Sigmoid colon (tissue), 7 donors: ENCODE measurements around the gene PCSK1N. TPM values are rescaled to one million over a fixed set of nuclear protein-coding genes. Genes with fewer than 3 reads are reported as not detected.

Source experiments
- DNase-seq: peaks from one replicate; pipeline ENCODE4 v3.0.0-alpha.2; 2019
- H3K27ac ChIP-seq, 4 donors: fragments of 200-600 bp; sonication (generic); one replicate each; pipeline ENCODE4 v1.5.1; 2016 to 2019; ENCODE audit warnings: mild to moderate bottlenecking in 1 of 4
- H3K27me3 ChIP-seq, 3 donors: fragments of 200-600 bp; sonication (generic); one replicate each; pipeline ENCODE4 v1.5.1; 2019; ENCODE audit warnings: mild to moderate bottlenecking in 1 of 3
- H3K36me3 ChIP-seq, 4 donors: fragments of 200-600 bp; sonication (generic); one replicate each; pipeline ENCODE4 v1.5.1; 2016 to 2019
- H3K4me1 ChIP-seq, 4 donors: fragments of 200-600 bp; sonication (generic); one replicate each; pipeline ENCODE4 v1.5.1; 2017 to 2019
- H3K4me3 ChIP-seq, 4 donors: fragments of 200-600 bp; sonication (generic); one replicate each; pipeline ENCODE4 v1.5.1; 2017 to 2019; ENCODE audit warnings: mild to moderate bottlenecking in 2 of 4, moderate library complexity in 1 of 4
- H3K9me3 ChIP-seq, 4 donors: fragments of 200-600 bp in 3 of 4; sonication (generic) in 3 of 4; one replicate each; pipeline versions ENCODE4 v1.5.1 to v1.6.1; 2013 to 2019
- CTCF ChIP-seq, 4 experiments: fragments of 450-650 bp in 3 of 4; fragments of 200-600 bp in 1 of 4; IDR thresholded peaks; one replicate each; pipeline ENCODE4 v1.5.1; 2016 to 2019; ENCODE audit warnings: antibody characterized with exemption in 4 of 4, mild to moderate bottlenecking in 3 of 4, moderate library complexity in 2 of 4
- EP300 ChIP-seq, 4 donors: sonication (generic); formaldehyde crosslinking; IDR thresholded peaks; one replicate each; pipeline ENCODE4 v1.6.1; 2017; ENCODE audit warnings: antibody characterized with exemption in 4 of 4
- POLR2A ChIP-seq, 2 donors: fragments of 450-650 bp; IDR thresholded peaks; one replicate each; pipeline ENCODE4 v1.6.1; 2016; ENCODE audit warnings: antibody characterized with exemption in 2 of 2, mild to moderate bottlenecking in 2 of 2, moderate library complexity in 2 of 2
- POLR2AphosphoS5 ChIP-seq, 4 donors: sonication (generic); formaldehyde crosslinking; IDR thresholded peaks; one replicate each; pipeline ENCODE4 v1.6.1; 2017; ENCODE audit warnings: antibody characterized with exemption in 4 of 4
- WGBS, 2 donors: extraction: QIAGEN DNeasy Blood & Tissue Kit; methylation state at CpG; one replicate each; pipeline ENCODE4 v1.1.7; 2013; 5-methylcytosine and 5-hydroxymethylcytosine counted together
- intact Hi-C: fragments of 100-400 bp; cut with DNase I; formaldehyde crosslinking; loops from one replicate; pipeline ENCODE4 v1.15.1; 2023
- polyA plus RNA-seq, 3 donors: library from polyadenylated mRNA; stranded (reverse); fragments of 200-250 nt; gene quantifications; one replicate each; pipeline ENCODE4 v1.2.3, GENCODE V29; 2013
- total RNA-seq, 4 donors: library from RNA; depleted of rRNA; stranded (reverse); fragments of >200 nt; gene quantifications; one replicate each; pipeline ENCODE4 v1.1.0, GENCODE V29; 2016
- donor health status: healthy with polysubstance abuse.
- donor health status: Bipolar disorder and iron deficiency.
- donor health status: healthy.

PCSK1N gene
- total and polyA plus RNA-seq, 7 donors = 2.3 to 25.7 (median 6.9) TPM

- TF ChIP-seq CTCF (IDR thresholded peaks at IDR 0.05) (no peak), POLR2A (IDR thresholded peaks at IDR 0.05) (no peak), EP300 (IDR thresholded peaks at IDR 0.05) (no peak), POLR2AphosphoS5 (IDR thresholded peaks at IDR 0.05) (no peak)
- Histone ChIP-seq H3K36me3 (peaks cover 0 to 5% (median 0%) of the 10 kb centered on the region in 4 donors), H3K9me3 (no peaks in the 10 kb centered on the region), H3K27me3 (no peaks in the 10 kb centered on the region), H3K4me1 (peaks cover 0 to 8% (median 2%) of the 10 kb centered on the region in 4 donors), H3K27ac (peak overlapping the region; percentile 86 to 92 (median 87)), H3K4me3 (peak overlapping the region; percentile 37 to 61 (median 56))
- WGBS, 2 donors = 31 to 42% methylated on average over 17 of the region's 17 CpGs
- DNase-seq = no peak
- intact Hi-C loops = loop anchor here (1.0 to 10.0 kb wide), 4 partner anchors 63 to 157 kb away; partner anchors contain the start of genes OTUD5 and SUV39H1
These were observed 34.7 kb downstream of the PCSK1N start for GRCh38 chrX:48800574-48801279.

GRCh38 chrX:48798318-48798717 is 37.1 kb downstream of the PCSK1N start:
- Histone ChIP-seq H3K9me3 (no peaks in the 10 kb centered on the region), H3K4me1 (peaks cover 0 to 8% (median 2%) of the 10 kb centered on the region in 4 donors), H3K4me3 (no peak overlapping the region), H3K27ac (no peak overlapping the region), H3K36me3 (no peaks in the 10 kb centered on the region), H3K27me3 (no peaks in the 10 kb centered on the region)
- WGBS, 2 donors = 84 to 90% methylated on average over 2 of the region's 2 CpGs
- DNase-seq = no peak
- TF ChIP-seq POLR2AphosphoS5 (IDR thresholded peaks at IDR 0.05) (no peak), EP300 (IDR thresholded peaks at IDR 0.05) (no peak)
- intact Hi-C loops = no loop called here

GRCh38 chrX:48794911-48795515 is 40.4 kb downstream of the PCSK1N start:
- DNase-seq = no peak
- Histone ChIP-seq H3K4me3 (no peak overlapping the region), H3K27me3 (no peaks in the 10 kb centered on the region), H3K27ac (no peak overlapping the region), H3K4me1 (no peaks in the 10 kb centered on the region), H3K36me3 (no peaks in the 10 kb centered on the region), H3K9me3 (no peaks in the 10 kb centered on the region)
- TF ChIP-seq CTCF (IDR thresholded peaks at IDR 0.05) (no peak), POLR2A (IDR thresholded peaks at IDR 0.05) (no peak), POLR2AphosphoS5 (IDR thresholded peaks at IDR 0.05) (no peak), EP300 (IDR thresholded peaks at IDR 0.05) (no peak)
- intact Hi-C loops = no loop called here
- WGBS, 2 donors = 67 to 81% methylated on average over 8 of the region's 8 CpGs

GRCh38 chrX:48794340-48794910 is 41.0 kb downstream of the PCSK1N start:
- Histone ChIP-seq H3K4me3 (no peak overlapping the region), H3K9me3 (no peaks in the 10 kb centered on the region), H3K27ac (no peak overlapping the region), H3K27me3 (no peaks in the 10 kb centered on the region), H3K36me3 (no peaks in the 10 kb centered on the region), H3K4me1 (no peaks in the 10 kb centered on the region)
- WGBS, 2 donors = 90 to 91% methylated on average over 12 of the region's 12 CpGs
- intact Hi-C loops = no loop called here
- TF ChIP-seq EP300 (IDR thresholded peaks at IDR 0.05) = no peak
- no peak for TF ChIP-seq POLR2A (IDR thresholded peaks at IDR 0.05)
- TF ChIP-seq POLR2AphosphoS5 (IDR thresholded peaks at IDR 0.05) = no peak
- no peak for TF ChIP-seq CTCF (IDR thresholded peaks at IDR 0.05)
- DNase-seq = no peak

- H3K4me1 ChIP-seq = no peaks in the 10 kb centered on the region
- intact Hi-C loops = no loop called here
- H3K27me3 ChIP-seq = no peaks in the 10 kb centered on the region
- H3K36me3 ChIP-seq = no peaks in the 10 kb centered on the region
- TF ChIP-seq EP300 (IDR thresholded peaks at IDR 0.05) (no peak), POLR2A (IDR thresholded peaks at IDR 0.05) (no peak), CTCF (IDR thresholded peaks at IDR 0.05) (no peak), POLR2AphosphoS5 (IDR thresholded peaks at IDR 0.05) (no peak)
- no peak overlapping the region for H3K4me3 ChIP-seq
- 85 to 91% methylated on average over 4 of the region's 4 CpGs for WGBS, 2 donors
- H3K27ac ChIP-seq = no peak overlapping the region
- no peaks in the 10 kb centered on the region for H3K9me3 ChIP-seq
- DNase-seq = no peak
These were observed 41.5 kb downstream of the PCSK1N start for GRCh38 chrX:48793935-48794334.
